GM18511 (cell line): Measurements from ENCODE around the gene FABP2.
"Not testable (repeated sequence)": the region's sequence is repeated elsewhere in the genome, so short reads cannot be mapped to it uniquely, and the experiment has no call there.

ENCODE experiments used
- ATAC-seq: cut with Tn5 transposase; IDR thresholded peaks from one replicate; pipeline ENCODE4 v1.9.1; 2021; ENCODE audit warnings: mild to moderate bottlenecking, moderate library complexity; ENCODE audit not compliant: unreplicated experiment

The FABP2 gene

GRCh38 chr4:119321921-119322687, at the start of gene FABP2:
TSS of gene FABP2 (minus strand) at chr4:119322138. CDS start at chr4:119322102, 36 bp downstream.
- no peak for ATAC-seq

GRCh38 chr4:119370951-119371683, 49.2 kb upstream of the FABP2 start:
- peak; percentile 8 for ATAC-seq

GRCh38 chr4:119370392-119370791, 48.5 kb upstream of the FABP2 start:
- peak; percentile 97 for ATAC-seq

GRCh38 chr4:119366802-119367201, 44.9 kb upstream of the FABP2 start:
- not testable (repeated sequence) for ATAC-seq

- not testable (repeated sequence) for ATAC-seq
Measured at GRCh38 chr4:119364203-119364602, 42.3 kb upstream of the FABP2 start.

GRCh38 chr4:119363372-119363771, 41.4 kb upstream of the FABP2 start:
- not testable (repeated sequence) for ATAC-seq

- ATAC-seq = not testable (repeated sequence)
Measured at GRCh38 chr4:119362413-119362812, 40.5 kb upstream of the FABP2 start.

GRCh38 chr4:119359873-119360272, 37.9 kb upstream of the FABP2 start:
- not testable (repeated sequence) for ATAC-seq

- not testable (repeated sequence) for ATAC-seq
Measured at GRCh38 chr4:119356796-119357195, 34.9 kb upstream of the FABP2 start.

- not testable (repeated sequence) for ATAC-seq
Measured at GRCh38 chr4:119356041-119356440, 34.1 kb upstream of the FABP2 start.

GRCh38 chr4:119353364-119353763, 31.4 kb upstream of the FABP2 start:
- ATAC-seq = peak; percentile 60

GRCh38 chr4:119348169-119348568, 26.2 kb upstream of the FABP2 start:
- ATAC-seq = not testable (repeated sequence)

- ATAC-seq = not testable (repeated sequence)
Measured at GRCh38 chr4:119343293-119343692, 21.4 kb upstream of the FABP2 start.

GRCh38 chr4:119339895-119340294, 18.0 kb upstream of the FABP2 start:
- not testable (repeated sequence) for ATAC-seq

GRCh38 chr4:119337010-119337409, 15.1 kb upstream of the FABP2 start:
- no peak for ATAC-seq

GRCh38 chr4:119336332-119336979, 14.5 kb upstream of the FABP2 start:
- ATAC-seq = not testable (repeated sequence)

GRCh38 chr4:119329835-119330620, 8.1 kb upstream of the FABP2 start:
- ATAC-seq = no peak

GRCh38 chr4:119328695-119329094, 6.8 kb upstream of the FABP2 start:
- no peak for ATAC-seq

GRCh38 chr4:119317990-119318389, 3.9 kb downstream of the FABP2 start:
- ATAC-seq = no peak

- no peak for ATAC-seq
Measured at GRCh38 chr4:119315036-119315435, 6.9 kb downstream of the FABP2 start.

- ATAC-seq = peak; percentile 82
Measured at GRCh38 chr4:119314356-119314755, 7.6 kb downstream of the FABP2 start.
